Sigmoid colon (tissue), 4 donors: ENCODE results near the gene GPR142.

Experiments used
- CTCF ChIP-seq, 4 experiments: fragments of 450-650 bp in 3 of 4; fragments of 200-600 bp in 1 of 4; IDR thresholded peaks; one replicate each; pipeline ENCODE4 v1.5.1; 2016 to 2019; ENCODE audit warnings: antibody characterized with exemption in 4 of 4, mild to moderate bottlenecking in 3 of 4, moderate library complexity in 2 of 4
- EP300 ChIP-seq, 4 donors: sonication (generic); formaldehyde crosslinking; IDR thresholded peaks; one replicate each; pipeline ENCODE4 v1.6.1; 2017; ENCODE audit warnings: antibody characterized with exemption in 4 of 4
- POLR2A ChIP-seq, 2 donors: fragments of 450-650 bp; IDR thresholded peaks; one replicate each; pipeline ENCODE4 v1.6.1; 2016; ENCODE audit warnings: antibody characterized with exemption in 2 of 2, mild to moderate bottlenecking in 2 of 2, moderate library complexity in 2 of 2
- POLR2AphosphoS5 ChIP-seq, 4 donors: sonication (generic); formaldehyde crosslinking; IDR thresholded peaks; one replicate each; pipeline ENCODE4 v1.6.1; 2017; ENCODE audit warnings: antibody characterized with exemption in 4 of 4

GRCh38 chr17:74404789-74405188, 37.5 kb downstream of the GPR142 start:
- TF ChIP-seq CTCF (IDR thresholded peaks at IDR 0.05) (no peak), EP300 (IDR thresholded peaks at IDR 0.05) (no peak), POLR2A (IDR thresholded peaks at IDR 0.05) (no peak), POLR2AphosphoS5 (IDR thresholded peaks at IDR 0.05) (no peak)
